ENCODE data around the gene PLXND1. TPM values are rescaled to one million over a fixed set of nuclear protein-coding genes. Genes with fewer than 3 reads are reported as not detected.

PLXND1 gene
- total and polyA plus RNA-seq, 8 donors, result 175 to 263 (median 214) TPM

- Histone ChIP-seq H3K4me1 (no peaks in the 10 kb centered on the region), H3K4me3 (no peak overlapping the region), H3K27me3 (no peaks in the 10 kb centered on the region), H3K27ac (no peak overlapping the region), H3K36me3 (no peaks in the 10 kb centered on the region), H3K9me3 (no peaks in the 10 kb centered on the region)
- DNase-seq, result peak in 1 of 4 donors; percentile 13
- no peak for ATAC-seq
- no peak for TF ChIP-seq CTCF (IDR thresholded peaks at IDR 0.05)
- intact Hi-C loops (cut with DNase I), result no loop called here
Measured at GRCh38 chr3:129540776-129541516, 65.5 kb downstream of the PLXND1 start.

- Histone ChIP-seq H3K27ac (no peak overlapping the region), H3K36me3 (no peaks in the 10 kb centered on the region), H3K9me3 (no peaks in the 10 kb centered on the region), H3K4me1 (no peaks in the 10 kb centered on the region), H3K4me3 (no peak overlapping the region), H3K27me3 (no peaks in the 10 kb centered on the region)
- ATAC-seq, result no peak
- peak in 1 of 4 donors; percentile 3 for DNase-seq
- no peak for TF ChIP-seq CTCF (IDR thresholded peaks at IDR 0.05)
- intact Hi-C loops (cut with DNase I), result no loop called here
Measured at GRCh38 chr3:129539206-129539605, 67.3 kb downstream of the PLXND1 start.

- Histone ChIP-seq H3K4me3 (no peak overlapping the region), H3K27me3 (no peaks in the 10 kb centered on the region), H3K9me3 (no peaks in the 10 kb centered on the region), H3K4me1 (no peaks in the 10 kb centered on the region), H3K36me3 (no peaks in the 10 kb centered on the region), H3K27ac (no peak overlapping the region)
- ATAC-seq, result no peak
- DNase-seq, result no peak
- intact Hi-C loops (cut with DNase I), result no loop called here
- no peak for TF ChIP-seq CTCF (IDR thresholded peaks at IDR 0.05)
Measured at GRCh38 chr3:129536804-129537203, 69.7 kb downstream of the PLXND1 start.

GRCh38 chr3:129536374-129536667 is 70.2 kb downstream of the PLXND1 start:
- H3K36me3 ChIP-seq, result no peaks in the 10 kb centered on the region

GRCh38 chr3:129535075-129535474 is 71.4 kb downstream of the PLXND1 start:
- ATAC-seq, result no peak
- no peak for TF ChIP-seq CTCF (IDR thresholded peaks at IDR 0.05)

More at GRCh38 chr3:129536374-129536667, 70.2 kb downstream of the PLXND1 start:
- no peak overlapping the region for H3K4me3 ChIP-seq
- ATAC-seq, result no peak
- H3K27ac ChIP-seq, result no peak overlapping the region
- no peak for TF ChIP-seq CTCF (IDR thresholded peaks at IDR 0.05)
- no peaks in the 10 kb centered on the region for H3K27me3 ChIP-seq
- intact Hi-C loops (cut with DNase I), result no loop called here
- DNase-seq, result no peak
- no peaks in the 10 kb centered on the region for H3K9me3 ChIP-seq
- no peaks in the 10 kb centered on the region for H3K4me1 ChIP-seq

More at GRCh38 chr3:129535075-129535474, 71.4 kb downstream of the PLXND1 start:
- intact Hi-C loops (cut with DNase I), result no loop called here
- no peaks in the 10 kb centered on the region for H3K9me3 ChIP-seq
- H3K4me1 ChIP-seq, result peaks cover 0 to under 1% of the 10 kb centered on the region in 2 donors
- no peak for DNase-seq
- H3K27ac ChIP-seq, result no peak overlapping the region
- no peak overlapping the region for H3K4me3 ChIP-seq
- H3K27me3 ChIP-seq, result no peaks in the 10 kb centered on the region
- no peaks in the 10 kb centered on the region for H3K36me3 ChIP-seq
